ENCODE results near the gene SH3TC1. TPM values are rescaled to one million over a fixed set of nuclear protein-coding genes. Genes with fewer than 3 reads are reported as not detected.

The SH3TC1 gene
- total and polyA plus RNA-seq, 2 of the 8 experiments (the other 6 are each of a cell fraction or from before 2014, with no cell fraction given), result 0.15 TPM; not detected in 1

GRCh38 chr4:8209181-8209874 is 10.2 kb downstream of the SH3TC1 start:
- FAIRE-seq (no peak), DNase-seq (ENCODE audit: low read depth in 1 of 2, low spot score in 2 of 2) (no peak)
- H3K56ac ChIP-seq (replicated peaks; ENCODE audit: insufficient read length, low read depth, low read length), result no peak overlapping the region
- no peak overlapping the region for H2BK120ac ChIP-seq (replicated peaks; ENCODE audit: low read depth, low read length)
- no peak overlapping the region for H2BK20ac ChIP-seq (ENCODE audit: low read length)
- peaks cover 0 to 8% (median 0%) of the 10 kb centered on the region in 4 experiments; a peak in 3 of 7 replicates for H3K4me1 ChIP-seq (replicated peaks in 1 of 4; ENCODE audit: control insufficient read depth in 3 of 4, insufficient read depth in 4 of 4, low read length in 3 of 4)
- no peak overlapping the region for H3K4ac ChIP-seq (replicated peaks; ENCODE audit: insufficient read length, low read depth, low read length)
- no peak for TF ChIP-seq SIX5 (IDR thresholded peaks at IDR 0.05; ENCODE audit: low read depth, low read length)
- no peak for TF ChIP-seq RAD21 (IDR thresholded peaks at IDR 0.05 in 1 of 2, conservative IDR thresholded peaks at IDR 0.05 in 1 of 2; ENCODE audit: low read depth in 2 of 2, low read length in 2 of 2)
- TF ChIP-seq CHD2 (IDR thresholded peaks at IDR 0.05; ENCODE audit: low read length), result no peak
- TF ChIP-seq SUZ12 (IDR thresholded peaks at IDR 0.05; ENCODE audit: low read length), result no peak
- no peak for TF ChIP-seq HDAC6 (IDR thresholded peaks at IDR 0.05; ENCODE audit: low read depth, low read length)
- no peak for TF ChIP-seq GABPA (IDR thresholded peaks at IDR 0.05; ENCODE audit: borderline replicate concordance, insufficient read depth, low read length)
- no peak for TF ChIP-seq KDM4A (IDR thresholded peaks at IDR 0.05; ENCODE audit: low read depth, low read length, severe bottlenecking)
- no peak for TF ChIP-seq CREB1 (IDR thresholded peaks at IDR 0.05)
- no peak for TF ChIP-seq TBP (IDR thresholded peaks at IDR 0.05; ENCODE audit: low read depth, low read length)
- no peak for TF ChIP-seq KDM1A (IDR thresholded peaks at IDR 0.05; ENCODE audit: borderline replicate concordance, low read length)
- TF ChIP-seq POLR2A (IDR thresholded peaks at IDR 0.05; ENCODE audit: control extremely low read depth in 1 of 2, low read depth in 2 of 2, low read length in 2 of 2), result no peak
- no peak for TF ChIP-seq SRF (IDR thresholded peaks at IDR 0.05; ENCODE audit: low read depth, low read length)
- TF ChIP-seq POU5F1 (IDR thresholded peaks at IDR 0.05; ENCODE audit: low read depth, low read length), result no peak
- no peak for TF ChIP-seq MAX (IDR thresholded peaks at IDR 0.05)
- H3K23me2 ChIP-seq (ENCODE audit: low read depth, low read length), result no peaks in the 10 kb centered on the region; the same call in 1 of the 2 replicates
- ChIA-PET CTCF (ENCODE audit: partially characterized antibody) (no interaction called here), POLR2A (ENCODE audit: partially characterized antibody) (no interaction called here)
- no peak overlapping the region for H2AK5ac ChIP-seq (ENCODE audit: low read depth, low read length)
- H2BK12ac ChIP-seq (ENCODE audit: low read depth, low read length), result no peak overlapping the region
- H4K8ac ChIP-seq (ENCODE audit: extremely low read depth, insufficient read depth, low read length), result no peak overlapping the region
- H3K4me3 ChIP-seq (ENCODE audit: extremely low read depth in 1 of 4, insufficient read depth in 2 of 4, low read depth in 3 of 4, low read length in 4 of 4), result no peak overlapping the region
- H4K20me1 ChIP-seq (replicated peaks in 1 of 2; ENCODE audit: control insufficient read depth in 1 of 2, insufficient read depth in 2 of 2, low read length in 2 of 2), result no peaks in the 10 kb centered on the region
- H4K5ac ChIP-seq (ENCODE audit: insufficient read length, low read depth, low read length), result no peak overlapping the region
- H3K14ac ChIP-seq (ENCODE audit: insufficient read length), result no peak overlapping the region
- no peak overlapping the region for H3K18ac ChIP-seq (ENCODE audit: extremely low read depth, low read length)
- H3K79me1 ChIP-seq (ENCODE audit: low read depth, low read length), result no peaks in the 10 kb centered on the region
- H3K9me3 ChIP-seq (ENCODE audit: insufficient read depth in 2 of 2, low read depth in 1 of 2, low read length in 1 of 2), result no peaks in the 10 kb centered on the region
- no peak overlapping the region for H3K9ac ChIP-seq (replicated peaks in 1 of 4; ENCODE audit: extremely low read depth in 1 of 4, low read depth in 3 of 4, low read length in 3 of 4)
- H3K23ac ChIP-seq (ENCODE audit: insufficient read length), result no peak overlapping the region
- no peak overlapping the region for H4K91ac ChIP-seq (replicated peaks; ENCODE audit: insufficient read length, low read length)
- H2BK5ac ChIP-seq (ENCODE audit: low read depth, low read length), result no peak overlapping the region
- H3K36me3 ChIP-seq (ENCODE audit: control insufficient read depth in 2 of 4, insufficient read depth in 4 of 4, low read length in 3 of 4), result no peaks in the 10 kb centered on the region
- 86% methylated on average over 21 of the region's 21 CpGs; no CpG with 5 or more reads in 1 of the 2 experiments for WGBS, 2 experiments (ENCODE audit: extremely low coverage in 1 of 2, insufficient coverage in 1 of 2, insufficient read length in 1 of 2, insufficient replicate concordance in 2 of 2, low coverage in 1 of 2, low lambda C conversion rate in 2 of 2, missing lambda C conversion rate in 1 of 2)
- no peaks in the 10 kb centered on the region for H3K79me2 ChIP-seq (ENCODE audit: control insufficient read depth in 1 of 2, insufficient read depth in 2 of 2, low read length in 2 of 2)
- no peak overlapping the region for H2BK15ac ChIP-seq (ENCODE audit: low read length)
- no peaks in the 10 kb centered on the region for H3K27me3 ChIP-seq (replicated peaks in 1 of 4; ENCODE audit: control insufficient read depth in 3 of 4, extremely low read depth in 1 of 4, insufficient read depth in 3 of 4, low read length in 3 of 4)
- H2AFZ ChIP-seq (ENCODE audit: low read length), result no peak overlapping the region
- H3K27ac ChIP-seq (ENCODE audit: low read depth, low read length), result no peak overlapping the region
- no peak overlapping the region for H3K4me2 ChIP-seq (ENCODE audit: insufficient read depth in 1 of 2, low read depth in 2 of 2, low read length in 2 of 2)
